ENCODE measurements around the gene CSRP1.
"Not testable (repeated sequence)": the region's sequence is repeated elsewhere in the genome, so short reads cannot be mapped to it uniquely, and the experiment has no call there.

The CSRP1 gene

GRCh38 chr1:201475915-201476669 is 30.8 kb downstream of the CSRP1 start:
- no peak for DNase-seq

GRCh38 chr1:201475130-201475529 is 31.8 kb downstream of the CSRP1 start:
- DNase-seq: no peak

- no peak for DNase-seq
Observed at GRCh38 chr1:201473296-201473695, 33.6 kb downstream of the CSRP1 start.

- DNase-seq: not testable (repeated sequence)
Observed at GRCh38 chr1:201472321-201472720, 34.6 kb downstream of the CSRP1 start.

- DNase-seq: no peak
Observed at GRCh38 chr1:201471772-201472171, 35.2 kb downstream of the CSRP1 start.

GRCh38 chr1:201470581-201470980 is 36.3 kb downstream of the CSRP1 start:
- no peak for DNase-seq

GRCh38 chr1:201469645-201470074 is 37.3 kb downstream of the CSRP1 start:
- DNase-seq: no peak

GRCh38 chr1:201468844-201469644 is 37.9 kb downstream of the CSRP1 start, which contains the start of gene PHLDA3:
TSS of gene PHLDA3 (minus strand) at chr1:201469188. CDS start at chr1:201468786, 402 bp downstream.
- peak; percentile 25 for DNase-seq

- DNase-seq: no peak
Observed at GRCh38 chr1:201468501-201468843, 38.5 kb downstream of the CSRP1 start.

- DNase-seq: no peak
Observed at GRCh38 chr1:201466492-201466891, 40.4 kb downstream of the CSRP1 start.

GRCh38 chr1:201465698-201466290 is 41.1 kb downstream of the CSRP1 start:
- DNase-seq: no peak

- no peak for DNase-seq
Observed at GRCh38 chr1:201463071-201463552, 43.8 kb downstream of the CSRP1 start.

GRCh38 chr1:201461645-201462441 is 45.1 kb downstream of the CSRP1 start:
- DNase-seq: no peak

GRCh38 chr1:201460814-201461644 is 45.9 kb downstream of the CSRP1 start:
- DNase-seq: no peak

GRCh38 chr1:201459775-201460174 is 47.1 kb downstream of the CSRP1 start:
- no peak for DNase-seq

GRCh38 chr1:201459052-201459451 is 47.9 kb downstream of the CSRP1 start:
- no peak for DNase-seq

GRCh38 chr1:201457508-201457960 is 49.4 kb downstream of the CSRP1 start:
- no peak for DNase-seq

GRCh38 chr1:201456499-201457309 is 50.2 kb downstream of the CSRP1 start:
- DNase-seq: no peak

- no peak for DNase-seq
Observed at GRCh38 chr1:201455098-201455497, 51.8 kb downstream of the CSRP1 start.

GRCh38 chr1:201454608-201455007 is 52.3 kb downstream of the CSRP1 start:
- DNase-seq: no peak

- DNase-seq: no peak
Observed at GRCh38 chr1:201452866-201453265, 54.1 kb downstream of the CSRP1 start.
